Tibial nerve (tissue), 4 donors: ENCODE measurements around the gene NFIA. TPM values are rescaled to one million over a fixed set of nuclear protein-coding genes. Genes with fewer than 3 reads are reported as not detected.

Experiments
- DNase-seq, 2 donors: peaks; one replicate each; pipeline ENCODE4 v3.0.0-alpha.2; 2019; ENCODE audit warnings: low spot score in 2 of 2
- H3K27ac ChIP-seq, 4 donors: fragments of 200-600 bp; sonication (generic) in 3 of 4; one replicate each; pipeline ENCODE4 v1.5.1; 2017 to 2019; ENCODE audit warnings: mild to moderate bottlenecking in 1 of 4
- H3K27me3 ChIP-seq, 2 donors: fragments of 200-600 bp; sonication (generic) in 1 of 2; one replicate each; pipeline versions ENCODE4 v1.5.1 to v1.6.0; 2017 to 2019
- H3K36me3 ChIP-seq, 3 donors: fragments of 200-600 bp; sonication (generic); one replicate each; pipeline ENCODE4 v1.5.1; 2018 to 2019
- H3K4me1 ChIP-seq, 4 donors: fragments of 200-600 bp; sonication (generic) in 3 of 4; one replicate each; pipeline ENCODE4 v1.5.1; 2017 to 2019
- H3K4me3 ChIP-seq, 4 donors: fragments of 200-600 bp; sonication (generic) in 3 of 4; one replicate each; pipeline ENCODE4 v1.5.1; 2017 to 2019; ENCODE audit warnings: mild to moderate bottlenecking in 1 of 4, moderate library complexity in 1 of 4
- H3K9me3 ChIP-seq, 4 donors: fragments of 200-600 bp; sonication (generic) in 3 of 4; one replicate each; pipeline ENCODE4 v1.5.1; 2017 to 2019
- EP300 ChIP-seq, 2 donors: sonication (generic); formaldehyde crosslinking; IDR thresholded peaks; one replicate each; pipeline ENCODE4 v1.6.1; 2017; ENCODE audit warnings: antibody characterized with exemption in 2 of 2, mild to moderate bottlenecking in 1 of 2
- POLR2A ChIP-seq, 2 donors: fragments of 450-650 bp; IDR thresholded peaks; one replicate each; pipeline ENCODE4 v1.6.1; 2017; ENCODE audit warnings: antibody characterized with exemption in 2 of 2, mild to moderate bottlenecking in 2 of 2, moderate library complexity in 2 of 2
- WGBS, 2 donors: methylation state at CpG; one replicate each; pipeline ENCODE4 v1.1.5; 2018; 5-methylcytosine and 5-hydroxymethylcytosine counted together
- total RNA-seq, 4 donors: library from RNA; depleted of rRNA; stranded (reverse); fragments of >200 nt; gene quantifications; one replicate each; pipeline ENCODE4 v1.1.0, GENCODE V29; 2016
- TF ChIP-seq, protein P1 (sequence below), 5 experiments: fragments of 200-600 bp in 3 of 5; fragments of 450-650 bp in 2 of 5; sonication (generic) in 3 of 5; IDR thresholded peaks; one replicate each; pipeline ENCODE4 v1.5.1; 2016 to 2019; ENCODE audit warnings: antibody characterized with exemption in 5 of 5, mild to moderate bottlenecking in 3 of 5, moderate library complexity in 2 of 5

NFIA gene
- total RNA-seq, 4 donors from 2014 or later, result 71.2 to 81.4 (median 75.7) TPM

DNA sequence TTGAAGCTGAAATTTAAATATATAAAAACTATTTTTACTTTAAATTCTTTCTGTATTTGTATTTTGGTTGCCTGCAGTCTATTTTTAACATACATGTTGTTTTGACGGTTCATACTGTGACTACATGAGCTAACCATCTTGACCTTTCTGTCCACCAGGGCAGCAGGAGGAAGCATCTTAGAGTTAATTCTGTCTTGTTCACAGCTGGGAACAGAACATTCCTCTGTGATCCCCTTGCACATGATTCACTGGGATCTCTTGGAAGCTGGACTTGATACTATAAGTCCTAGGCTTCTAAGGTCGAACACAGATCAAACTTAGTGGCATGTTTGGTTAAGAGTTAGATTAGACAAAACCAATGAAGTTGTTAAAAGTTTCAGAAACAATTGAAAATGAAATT is 99.7 kb downstream of the NFIA start:
- WGBS, 2 donors, result 31 to 36% methylated on average over 2 of the region's 2 CpGs
- TF ChIP-seq EP300 (IDR thresholded peaks at IDR 0.05) (peak in 1 of 2 donors; percentile 55), POLR2A (IDR thresholded peaks at IDR 0.05) (no peak)
- H3K36me3 ChIP-seq, result no peaks in the 10 kb centered on the region
- H3K27ac ChIP-seq, result peak overlapping the region in 3 of 4 donors; percentile 27 to 85 (median 32)
- no peak overlapping the region for H3K4me3 ChIP-seq
- DNase-seq, result peak in 1 of 2 donors; percentile 35
- H3K9me3 ChIP-seq, result no peaks in the 10 kb centered on the region
- peaks cover 0 to 69% (median 30%) of the 10 kb centered on the region in 4 donors for H3K4me1 ChIP-seq
- no peaks in the 10 kb centered on the region for H3K27me3 ChIP-seq

DNA sequence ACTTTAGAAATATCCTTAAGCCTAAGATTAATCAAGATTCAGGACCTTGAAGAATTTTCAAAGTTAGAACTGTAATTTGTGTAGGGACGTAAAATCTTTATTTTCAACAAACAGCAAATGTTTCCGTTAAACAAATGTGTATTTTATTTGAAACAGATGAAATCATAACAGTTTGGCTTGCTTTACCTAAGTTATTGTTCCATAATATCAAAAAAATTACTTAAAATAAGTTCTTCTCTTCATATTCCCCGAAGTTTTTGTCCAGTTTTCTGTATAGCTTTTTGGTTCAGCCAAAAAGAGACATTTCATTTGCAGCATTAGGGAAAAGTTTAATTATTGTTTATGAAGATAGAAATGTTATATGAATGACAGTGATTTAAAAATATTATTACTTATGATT is 100.1 kb downstream of the NFIA start:
- Histone ChIP-seq H3K27me3 (no peaks in the 10 kb centered on the region), H3K4me1 (peaks cover 0 to 74% (median 30%) of the 10 kb centered on the region in 4 donors), H3K27ac (peak overlapping the region in 3 of 4 donors; percentile 27 to 85 (median 32)), H3K9me3 (no peaks in the 10 kb centered on the region), H3K4me3 (no peak overlapping the region), H3K36me3 (no peaks in the 10 kb centered on the region)
- 73 to 82% methylated on average over 3 of the region's 3 CpGs for WGBS, 2 donors
- DNase-seq, result no peak
- TF ChIP-seq POLR2A (IDR thresholded peaks at IDR 0.05) (no peak), EP300 (IDR thresholded peaks at IDR 0.05) (no peak)
- TF ChIP-seq, protein P1, sequence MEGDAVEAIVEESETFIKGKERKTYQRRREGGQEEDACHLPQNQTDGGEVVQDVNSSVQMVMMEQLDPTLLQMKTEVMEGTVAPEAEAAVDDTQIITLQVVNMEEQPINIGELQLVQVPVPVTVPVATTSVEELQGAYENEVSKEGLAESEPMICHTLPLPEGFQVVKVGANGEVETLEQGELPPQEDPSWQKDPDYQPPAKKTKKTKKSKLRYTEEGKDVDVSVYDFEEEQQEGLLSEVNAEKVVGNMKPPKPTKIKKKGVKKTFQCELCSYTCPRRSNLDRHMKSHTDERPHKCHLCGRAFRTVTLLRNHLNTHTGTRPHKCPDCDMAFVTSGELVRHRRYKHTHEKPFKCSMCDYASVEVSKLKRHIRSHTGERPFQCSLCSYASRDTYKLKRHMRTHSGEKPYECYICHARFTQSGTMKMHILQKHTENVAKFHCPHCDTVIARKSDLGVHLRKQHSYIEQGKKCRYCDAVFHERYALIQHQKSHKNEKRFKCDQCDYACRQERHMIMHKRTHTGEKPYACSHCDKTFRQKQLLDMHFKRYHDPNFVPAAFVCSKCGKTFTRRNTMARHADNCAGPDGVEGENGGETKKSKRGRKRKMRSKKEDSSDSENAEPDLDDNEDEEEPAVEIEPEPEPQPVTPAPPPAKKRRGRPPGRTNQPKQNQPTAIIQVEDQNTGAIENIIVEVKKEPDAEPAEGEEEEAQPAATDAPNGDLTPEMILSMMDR (IDR thresholded peaks at IDR 0.05), result no peak

DNA sequence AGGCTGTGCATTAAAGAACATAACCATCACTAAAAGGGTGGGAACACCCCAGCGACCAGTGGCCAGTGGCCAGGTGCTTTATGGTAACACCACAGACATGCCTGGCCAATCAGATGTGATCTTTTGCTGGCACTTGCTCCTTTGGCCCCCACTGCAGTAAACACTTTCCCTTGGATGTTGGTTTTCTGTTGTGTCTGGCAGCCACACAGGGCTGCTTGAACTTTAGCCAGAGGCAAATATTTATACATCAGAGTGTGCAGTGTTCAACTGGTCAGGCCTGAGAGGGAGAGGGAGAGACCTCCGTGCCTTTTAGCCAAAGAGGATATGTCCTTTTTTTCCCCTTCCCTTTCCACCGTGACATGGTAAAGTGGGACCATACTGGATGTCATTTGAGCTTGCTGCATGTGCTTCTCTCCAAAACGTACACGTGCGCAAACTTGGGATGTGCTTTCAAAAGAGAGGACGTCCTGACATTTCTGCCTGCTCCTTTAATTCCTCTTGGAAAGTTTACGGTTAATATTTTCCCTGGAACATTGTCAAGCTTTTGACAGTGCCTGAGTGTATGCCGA is 101.2 kb downstream of the NFIA start:
- DNase-seq, result peak in 1 of 2 donors; percentile 38
- Histone ChIP-seq H3K27ac (peak overlapping the region; percentile 70 to 85 (median 78)), H3K4me1 (peaks cover 0 to 80% (median 30%) of the 10 kb centered on the region in 4 donors), H3K27me3 (no peaks in the 10 kb centered on the region), H3K36me3 (no peaks in the 10 kb centered on the region), H3K4me3 (peak overlapping the region; percentile 30 to 47 (median 35)), H3K9me3 (no peaks in the 10 kb centered on the region)
- no peak for TF ChIP-seq EP300 (IDR thresholded peaks at IDR 0.05)
- TF ChIP-seq POLR2A (IDR thresholded peaks at IDR 0.05), result no peak
- TF ChIP-seq, protein P1 (IDR thresholded peaks at IDR 0.05), result no peak
- 13 to 23% methylated on average over 9 of the region's 9 CpGs for WGBS, 2 donors

DNA sequence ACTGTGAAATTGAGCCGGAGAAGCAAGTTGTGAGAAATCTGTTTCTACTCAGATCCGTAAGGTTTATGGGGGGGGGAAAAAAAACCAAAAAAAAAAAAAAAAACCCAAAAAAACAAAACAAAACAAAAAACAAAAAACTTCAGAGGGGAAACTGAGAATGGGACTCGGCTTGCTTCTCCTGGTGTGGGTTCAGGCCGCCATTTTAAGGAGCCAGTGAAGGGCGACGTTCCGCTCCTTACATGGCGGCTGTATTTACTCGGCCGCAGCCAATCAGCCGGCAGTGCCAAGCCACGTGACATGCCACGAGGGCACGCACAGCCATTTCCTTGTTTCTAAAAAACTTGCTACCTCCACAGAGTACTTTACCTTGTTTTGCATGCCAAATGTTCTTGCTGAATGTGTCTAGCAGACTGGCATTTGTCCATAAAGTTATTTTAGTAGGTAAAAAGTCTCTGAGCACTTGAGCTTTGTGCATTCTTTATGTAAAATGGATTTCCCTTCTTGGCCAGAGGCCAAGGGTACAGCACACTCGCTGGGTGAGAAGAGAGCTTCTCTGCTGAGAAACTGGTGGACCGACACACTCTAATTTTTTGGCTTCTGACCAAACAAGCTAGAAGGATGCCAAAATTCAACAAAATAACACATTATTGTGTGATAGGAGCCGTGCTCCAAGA is 101.8 kb downstream of the NFIA start:
- Histone ChIP-seq H3K27ac (peak overlapping the region; percentile 70 to 85 (median 78)), H3K9me3 (no peaks in the 10 kb centered on the region), H3K4me3 (peak overlapping the region; percentile 30 to 47 (median 35)), H3K36me3 (no peaks in the 10 kb centered on the region), H3K4me1 (peaks cover 0 to 80% (median 30%) of the 10 kb centered on the region in 4 donors), H3K27me3 (no peaks in the 10 kb centered on the region)
- TF ChIP-seq POLR2A (IDR thresholded peaks at IDR 0.05), result peak in 1 of 2 donors; percentile 30
- TF ChIP-seq EP300 (IDR thresholded peaks at IDR 0.05), result peak; percentile 35 to 90
- TF ChIP-seq, protein P1 (IDR thresholded peaks at IDR 0.05), result peak in 2 of 5 experiments; percentile 23 to 27
- peak; percentile 87 to 89 for DNase-seq
- 9 to 12% methylated on average over 17 of the region's 17 CpGs for WGBS, 2 donors

DNA sequence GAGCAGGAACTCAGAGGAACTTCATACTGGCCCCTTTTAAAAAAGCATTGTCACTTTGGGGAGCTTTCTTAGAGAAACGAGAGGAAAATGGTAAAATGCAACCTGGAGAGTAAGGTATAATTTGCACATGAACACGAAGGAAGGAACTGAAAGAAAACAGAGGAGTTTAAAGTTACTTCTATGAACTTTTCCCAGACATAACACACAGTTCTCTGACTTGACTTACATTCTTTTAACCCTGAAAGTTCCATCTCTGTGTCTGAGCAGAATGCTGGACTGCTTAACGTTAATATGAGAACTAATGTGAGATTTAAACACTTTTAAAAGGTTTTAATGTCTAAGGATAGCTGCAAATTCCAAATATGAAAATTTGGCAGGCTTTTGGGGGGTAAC is 102.3 kb downstream of the NFIA start:
- 3 to 6% methylated on average over 3 of the region's 3 CpGs for WGBS, 2 donors

More for the DNA sequence above, 102.3 kb downstream of the NFIA start:
- H3K4me3 ChIP-seq, result peak overlapping the region; percentile 30 to 47 (median 35)
- H3K27me3 ChIP-seq, result no peaks in the 10 kb centered on the region
- H3K27ac ChIP-seq, result peak overlapping the region; percentile 70 to 85 (median 78)
- H3K4me1 ChIP-seq, result peaks cover 0 to 78% (median 30%) of the 10 kb centered on the region in 4 donors
- H3K9me3 ChIP-seq, result no peaks in the 10 kb centered on the region
- H3K36me3 ChIP-seq, result no peaks in the 10 kb centered on the region
- TF ChIP-seq POLR2A (IDR thresholded peaks at IDR 0.05) (no peak), EP300 (IDR thresholded peaks at IDR 0.05) (no peak)
- TF ChIP-seq, protein P1 (IDR thresholded peaks at IDR 0.05), result no peak
- no peak for DNase-seq
